Astrocyte of the cerebellum (primary cell): ENCODE measurements around the gene UBAC2.

Experiments used
- DNase-seq: peaks from one replicate; pipeline ENCODE4 v3.0.0-alpha.2; 2011; ENCODE audit warnings: low read depth
- H3K4me3 ChIP-seq: 2 replicates; pipeline ENCODE4 v1.5.1; 2011; ENCODE audit warnings: mild to moderate bottlenecking, low read depth, low read length, moderate library complexity
- CTCF ChIP-seq: IDR thresholded peaks from 2 replicates; pipeline ENCODE4 v1.5.1; 2012; ENCODE audit warnings: low read length, low read depth, moderate library complexity, mild to moderate bottlenecking; ENCODE audit errors: missing control alignments
- in situ Hi-C: cut with HindIII; loops from 2 replicates; pipeline ENCODE4 v1.10.0; 2017; ENCODE audit warnings: low sequenced_read_pairs

Gene UBAC2

GRCh38 chr13:99294198-99294597, 93.5 kb downstream of the UBAC2 start:
- in situ Hi-C loops, result no loop called here
- no peak for TF ChIP-seq CTCF
- no peak for DNase-seq
- H3K4me3 ChIP-seq, result no peak overlapping the region

GRCh38 chr13:99294958-99295357, 94.3 kb downstream of the UBAC2 start:
- in situ Hi-C loops, result no loop called here
- no peak overlapping the region for H3K4me3 ChIP-seq
- DNase-seq, result no peak
- TF ChIP-seq CTCF, result no peak

- in situ Hi-C loops, result no loop called here
- no peak for DNase-seq
- no peak overlapping the region for H3K4me3 ChIP-seq
- TF ChIP-seq CTCF, result no peak
Observed at GRCh38 chr13:99295488-99296252, 95.0 kb downstream of the UBAC2 start.

GRCh38 chr13:99296398-99296797, 95.7 kb downstream of the UBAC2 start:
- in situ Hi-C loops, result no loop called here
- no peak for TF ChIP-seq CTCF
- no peak for DNase-seq

GRCh38 chr13:99297331-99297730, 96.7 kb downstream of the UBAC2 start:
- DNase-seq, result no peak
- in situ Hi-C loops, result no loop called here
- TF ChIP-seq CTCF, result no peak
- no peak overlapping the region for H3K4me3 ChIP-seq

More at GRCh38 chr13:99296398-99296797, 95.7 kb downstream of the UBAC2 start:
- H3K4me3 ChIP-seq, result no peak overlapping the region

GRCh38 chr13:99298056-99298455, 97.4 kb downstream of the UBAC2 start:
- H3K4me3 ChIP-seq, result no peak overlapping the region
- in situ Hi-C loops, result no loop called here
- no peak for DNase-seq
- no peak for TF ChIP-seq CTCF
